22Rv1 (cell line): ENCODE data around the gene NAB2.

ENCODE experiments used
- CTCF ChIP-seq: fragments of 450-650 bp; IDR thresholded peaks from 2 replicates; pipeline ENCODE4 v1.5.1; 2017; ENCODE audit warnings: mild to moderate bottlenecking
- ZFX ChIP-seq: fragments of 450-650 bp; IDR thresholded peaks from 2 replicates; pipeline ENCODE4 v1.6.1; 2017; ENCODE audit warnings: antibody characterized with exemption, borderline replicate concordance

GRCh38 chr12:57097554-57097835, 8.6 kb downstream of the NAB2 start:
- TF ChIP-seq CTCF (no peak), ZFX (no peak)
